Naive thymus-derived CD8-positive, alpha-beta T cell (primary cell): ENCODE measurements around the gene PPIC. TPM values are rescaled to one million over a fixed set of nuclear protein-coding genes. Genes with fewer than 3 reads are reported as not detected.
A peak's percentile ranks its signal among the peaks of the same experiment; 100 is the strongest.

ENCODE experiments used
- ATAC-seq, 2 donors: fragments of 150-1000 bp; cut with Tn5 transposase in 1 of 2; sonication (Bioruptor Pico), chemical (Tn5 transposase) in 1 of 2; 1 replicate in 1 of 2; 2 replicates in 1 of 2; pipeline ENCODE4 v1.10.0; 2021; ENCODE audit warnings: mild to moderate bottlenecking in 2 of 2, moderate library complexity in 2 of 2
- POLR2A ChIA-PET: fragments of 350-600 bp; sonication (Branson Sonifier 250); formaldehyde crosslinking; loops from one replicate; lab custom pipeline; 2021; ENCODE audit warnings: antibody characterized with exemption; lab: Charles Lee
- DNase-seq, 10 donors: peaks; one replicate each; pipeline versions ENCODE4 v3.0.0 to v3.0.0-alpha.2; 2020 to 2022
- H3K27ac Mint-ChIP-seq, 10 donors: one replicate each; pipeline ENCODE4 v1.8.0; 2020 to 2022; ENCODE audit warnings: mild to moderate bottlenecking in 10 of 10, mixed read lengths in 10 of 10, moderate library complexity in 4 of 10, inconsistent platforms in 1 of 10
- H3K27me3 Mint-ChIP-seq, 5 donors: one replicate each; pipeline ENCODE4 v1.8.0; 2021 to 2022; ENCODE audit warnings: mixed read lengths in 5 of 5
- H3K36me3 Mint-ChIP-seq, 3 donors: one replicate each; pipeline ENCODE4 v1.8.0; 2020 to 2022; ENCODE audit warnings: mixed read lengths in 3 of 3, mild to moderate bottlenecking in 2 of 3, inconsistent platforms in 1 of 3
- H3K4me1 Mint-ChIP-seq, 4 donors: one replicate each; pipeline ENCODE4 v1.8.0; 2021 to 2022; ENCODE audit warnings: mixed read lengths in 4 of 4
- H3K4me3 Mint-ChIP-seq, 10 donors: one replicate each; pipeline ENCODE4 v1.8.0; 2020 to 2022; ENCODE audit warnings: mild to moderate bottlenecking in 10 of 10, mixed read lengths in 10 of 10, moderate library complexity in 6 of 10, inconsistent platforms in 1 of 10
- H3K9me3 Mint-ChIP-seq, 9 donors: one replicate each; pipeline ENCODE4 v1.8.0; 2020 to 2022; ENCODE audit warnings: mixed read lengths in 9 of 9, mild to moderate bottlenecking in 3 of 9, inconsistent platforms in 1 of 9, moderate library complexity in 1 of 9
- polyA plus RNA-seq, 3 donors: library from polyadenylated mRNA; unstranded; fragments of 300-500 nt; fragmentation: Illumina TruSeq; gene quantifications; one replicate each; pipeline ENCODE4 v1.2.3, GENCODE V29; 2021
- total RNA-seq, 8 experiments: library from RNA in 2 of 8; stranded (reverse) in 2 of 8; gene quantifications; one replicate each; pipeline ENCODE4 v1.2.3 and lab custom pipeline; 2021 to 2026

PPIC gene
- total and polyA plus RNA-seq, 5 experiments from 2014 or later, result not detected

DNA sequence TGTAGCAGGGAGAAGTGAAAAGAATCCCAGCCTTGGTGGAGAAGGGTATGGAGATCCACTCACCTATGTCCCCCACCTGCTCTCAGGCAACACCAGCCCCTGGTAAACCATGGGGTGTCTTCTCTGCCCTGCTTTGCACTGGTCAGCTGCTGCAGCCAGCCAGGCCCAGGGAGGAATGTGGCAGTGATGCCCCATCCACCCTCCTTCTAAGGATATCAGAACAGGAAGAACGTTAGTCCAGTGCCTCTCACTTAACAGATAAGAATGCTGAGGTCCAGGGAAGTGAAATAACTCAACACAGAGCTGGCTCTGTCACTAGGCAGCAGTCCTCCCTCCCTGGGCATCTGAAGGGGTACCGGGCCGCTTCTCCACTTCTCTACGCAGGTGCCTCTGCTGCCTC, 9.7 kb upstream of the PPIC start:
- Mint-ChIP-seq H3K4me1 (no peaks in the 10 kb centered on the region), H3K4me3 (no peak overlapping the region), H3K27me3 (peaks cover 18 to 45% (median 25%) of the 10 kb centered on the region in 5 donors), H3K27ac (peak overlapping the region in 1 of 10 donors; percentile 1), H3K36me3 (peaks cover 0 to 4% (median 0%) of the 10 kb centered on the region in 3 donors), H3K9me3 (peaks cover 0 to 2% (median under 1%) of the 10 kb centered on the region in 9 donors)
- DNase-seq (no peak), ATAC-seq (no peak)
- POLR2A ChIA-PET, result no interaction called here

DNA sequence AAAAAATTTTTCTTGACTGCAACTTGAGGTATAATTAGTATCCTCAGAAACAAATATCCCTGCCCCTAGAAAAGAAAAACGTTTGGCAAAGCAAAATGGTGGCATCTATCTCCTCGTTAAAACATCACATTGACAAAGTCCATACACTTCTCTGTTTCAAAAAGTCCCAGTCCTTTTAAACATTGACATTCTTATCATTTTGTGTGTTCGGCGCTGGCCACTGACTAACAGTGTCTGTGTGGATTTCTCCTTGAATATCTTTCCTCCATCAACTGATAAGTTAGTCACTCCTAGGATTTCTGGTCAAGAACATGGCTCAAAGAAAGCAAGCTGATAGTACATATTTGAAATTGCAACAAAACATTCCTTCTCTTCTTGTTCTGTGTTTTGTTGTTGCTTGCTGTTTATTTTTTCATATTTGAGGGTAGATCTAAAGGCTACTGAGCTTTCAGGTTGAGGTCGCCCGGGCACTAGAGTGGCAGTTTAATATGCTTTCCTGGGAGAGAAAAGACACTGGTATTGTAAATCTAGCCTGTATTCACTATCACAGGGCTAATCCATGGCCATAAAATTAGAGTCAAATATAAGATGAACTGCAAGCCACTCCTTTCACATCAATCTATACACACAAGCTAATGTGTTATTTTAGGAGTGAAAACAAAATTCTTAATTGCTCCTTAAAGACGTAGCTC, 8.5 kb upstream of the PPIC start:
- POLR2A ChIA-PET, result no interaction called here
- no peak overlapping the region for H3K27ac Mint-ChIP-seq
- ATAC-seq, result no peak
- H3K4me3 Mint-ChIP-seq, result no peak overlapping the region
- no peaks in the 10 kb centered on the region for H3K4me1 Mint-ChIP-seq
- DNase-seq, result no peak
- peaks cover 18 to 44% (median 25%) of the 10 kb centered on the region in 5 donors for H3K27me3 Mint-ChIP-seq
- peaks cover 0 to 4% (median 0%) of the 10 kb centered on the region in 3 donors for H3K36me3 Mint-ChIP-seq
- H3K9me3 Mint-ChIP-seq, result no peaks in the 10 kb centered on the region

DNA sequence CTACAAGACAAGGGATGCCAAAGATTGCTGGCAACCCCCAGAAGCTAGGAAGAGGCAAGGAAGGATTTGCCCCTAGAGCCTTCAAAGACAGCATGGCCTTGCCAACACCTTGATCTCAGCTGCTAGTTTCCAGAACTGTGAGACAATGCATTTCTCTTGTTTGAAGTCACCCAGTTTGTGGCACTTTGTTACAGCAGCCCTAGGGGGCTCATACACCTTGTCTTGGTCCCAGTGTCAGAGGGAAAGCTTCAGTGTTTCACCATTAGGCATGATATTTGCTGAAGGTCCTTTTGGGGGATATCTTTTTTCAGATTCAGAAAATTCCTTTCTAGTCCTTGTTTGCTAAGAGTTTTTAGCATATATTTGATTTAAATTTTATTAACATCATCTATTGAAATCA, 3.1 kb upstream of the PPIC start:
- Mint-ChIP-seq H3K36me3 (peaks cover 0 to 4% (median 0%) of the 10 kb centered on the region in 3 donors), H3K27ac (no peak overlapping the region), H3K27me3 (peaks cover 33 to 64% (median 38%) of the 10 kb centered on the region in 5 donors), H3K9me3 (peaks cover 0 to 5% (median 0%) of the 10 kb centered on the region in 9 donors), H3K4me1 (peaks cover 0 to 15% (median 9%) of the 10 kb centered on the region in 4 donors), H3K4me3 (no peak overlapping the region)
- ATAC-seq, result no peak
- DNase-seq, result no peak
- POLR2A ChIA-PET, result no interaction called here

DNA sequence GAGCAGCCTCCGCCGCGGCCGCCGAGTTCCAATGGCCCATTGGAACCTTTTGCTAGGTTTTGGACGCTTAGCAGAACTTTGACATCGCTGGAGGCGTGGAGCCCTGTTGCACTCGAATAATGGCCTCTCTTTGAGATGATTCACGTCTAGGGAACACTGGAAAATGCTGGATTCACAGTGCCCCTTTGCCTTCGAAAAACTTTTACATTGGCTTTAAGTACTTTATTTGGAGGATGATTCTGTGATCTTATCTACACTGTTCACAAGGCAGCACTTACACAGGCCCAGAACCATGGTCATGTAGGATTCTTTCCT, 536 bp upstream of the PPIC start:
- peaks cover 37 to 70% (median 50%) of the 10 kb centered on the region in 5 donors for H3K27me3 Mint-ChIP-seq
- peaks cover 0 to 5% (median 0%) of the 10 kb centered on the region in 9 donors for H3K9me3 Mint-ChIP-seq
- peaks cover 0 to 18% (median 10%) of the 10 kb centered on the region in 4 donors for H3K4me1 Mint-ChIP-seq
- H3K4me3 Mint-ChIP-seq, result peak overlapping the region in 5 of 10 donors; percentile 7 to 53 (median 34)
- H3K27ac Mint-ChIP-seq, result no peak overlapping the region
- H3K36me3 Mint-ChIP-seq, result no peaks in the 10 kb centered on the region
- POLR2A ChIA-PET, result no interaction called here
- no peak for DNase-seq
- no peak for ATAC-seq

DNA sequence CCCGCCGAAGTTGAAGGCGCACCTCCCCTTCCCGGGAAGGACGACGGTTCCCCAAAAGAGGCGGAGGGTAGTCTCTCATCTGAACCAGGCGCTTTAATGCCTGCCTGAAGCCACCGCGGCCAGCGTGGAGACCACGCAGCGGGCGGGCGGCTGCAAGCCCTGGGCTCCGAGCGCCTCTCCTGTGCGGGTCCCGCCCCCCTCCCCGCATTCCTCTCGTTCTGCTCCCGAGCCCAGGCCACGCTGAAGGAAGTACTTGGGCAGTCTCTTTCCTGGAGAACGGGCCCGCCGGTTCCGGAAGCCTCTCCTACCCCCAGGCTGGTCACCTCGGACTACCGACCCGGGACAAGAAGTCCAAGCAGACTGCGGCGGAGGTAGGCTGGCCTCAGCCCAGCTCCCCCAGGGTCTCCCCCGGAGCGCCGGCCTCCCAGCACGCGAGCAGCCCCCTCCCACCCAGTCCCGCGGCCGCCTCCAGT, 571 bp downstream of the PPIC start:
- POLR2A ChIA-PET, result no interaction called here
- Mint-ChIP-seq H3K4me3 (peak overlapping the region in 5 of 10 donors; percentile 37 to 77 (median 70)), H3K9me3 (peaks cover 0 to 5% (median 0%) of the 10 kb centered on the region in 9 donors), H3K36me3 (no peaks in the 10 kb centered on the region), H3K4me1 (peaks cover 0 to 18% (median 10%) of the 10 kb centered on the region in 4 donors), H3K27ac (no peak overlapping the region), H3K27me3 (peaks cover 47 to 79% (median 59%) of the 10 kb centered on the region in 5 donors)
- ATAC-seq (no peak), DNase-seq (no peak)

DNA sequence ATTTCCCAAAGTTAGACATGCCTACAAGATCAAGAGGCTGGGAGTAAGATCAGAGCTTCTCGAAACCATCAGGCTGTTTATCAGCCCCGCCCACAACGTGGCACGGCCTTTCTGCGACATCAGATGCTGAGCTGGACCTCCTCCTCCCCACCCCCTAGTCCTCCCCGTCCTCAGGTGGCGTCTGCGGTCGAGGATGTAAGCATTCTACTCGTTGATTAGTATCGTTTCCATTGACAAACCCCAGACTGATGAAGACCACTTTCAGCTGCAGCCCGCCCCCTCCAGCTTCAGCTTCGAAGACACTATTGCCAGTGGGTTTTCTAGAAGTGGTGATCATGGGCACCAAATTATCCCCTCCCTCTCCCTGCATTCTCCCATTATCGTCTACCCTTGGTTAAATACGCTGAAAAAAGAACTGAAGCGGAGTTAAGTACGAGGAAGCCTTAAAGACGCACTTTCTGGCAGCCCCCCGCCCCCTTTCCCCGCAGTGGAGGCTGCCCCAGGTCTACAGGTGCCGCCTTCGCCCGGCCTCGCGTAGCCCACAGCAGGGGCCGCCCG, 1.1 kb downstream of the PPIC start:
- DNase-seq, result no peak

DNA sequence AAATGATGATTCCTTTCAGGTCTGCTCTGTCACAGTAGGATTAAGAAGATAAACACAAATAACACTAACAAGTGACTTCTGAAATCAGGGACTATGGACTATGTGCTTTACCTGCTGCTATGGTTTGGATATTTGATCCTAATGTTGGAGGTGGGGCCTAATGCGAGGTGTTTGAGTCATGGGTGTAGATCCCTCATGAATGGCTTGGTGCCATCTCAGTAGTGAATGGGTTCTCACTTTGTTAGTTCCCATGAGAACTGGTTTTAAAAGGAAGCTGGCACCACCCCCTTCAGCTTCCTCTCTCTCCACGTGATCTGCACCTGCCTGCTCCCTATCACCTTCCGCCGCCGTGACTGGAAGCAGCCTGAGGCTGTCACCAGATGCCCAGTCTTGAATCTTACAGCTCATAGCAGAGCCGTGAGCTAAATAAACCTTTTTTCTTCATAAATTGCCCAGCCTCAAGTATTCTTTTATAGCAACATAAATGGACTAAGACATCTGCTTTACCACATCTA, 3.3 kb downstream of the PPIC start:
- POLR2A ChIA-PET, result no interaction called here
- Mint-ChIP-seq H3K36me3 (no peaks in the 10 kb centered on the region), H3K27me3 (peaks cover 43 to 71% (median 52%) of the 10 kb centered on the region in 5 donors), H3K4me3 (no peak overlapping the region), H3K4me1 (peaks cover 0 to 18% (median 10%) of the 10 kb centered on the region in 4 donors), H3K27ac (no peak overlapping the region), H3K9me3 (peaks cover 0 to 2% (median 0%) of the 10 kb centered on the region in 9 donors)
- DNase-seq (no peak), ATAC-seq (no peak)

More for the DNA sequence above, 1.1 kb downstream of the PPIC start:
- Mint-ChIP-seq H3K27ac (peak overlapping the region in 1 of 10 donors; percentile 46), H3K36me3 (no peaks in the 10 kb centered on the region), H3K4me3 (peak overlapping the region; percentile 37 to 77 (median 67)), H3K4me1 (peaks cover 0 to 18% (median 10%) of the 10 kb centered on the region in 4 donors), H3K27me3 (peaks cover 49 to 84% (median 59%) of the 10 kb centered on the region in 5 donors), H3K9me3 (peaks cover 0 to 5% (median 0%) of the 10 kb centered on the region in 9 donors)
- no peak for ATAC-seq
- POLR2A ChIA-PET, result no interaction called here

DNA sequence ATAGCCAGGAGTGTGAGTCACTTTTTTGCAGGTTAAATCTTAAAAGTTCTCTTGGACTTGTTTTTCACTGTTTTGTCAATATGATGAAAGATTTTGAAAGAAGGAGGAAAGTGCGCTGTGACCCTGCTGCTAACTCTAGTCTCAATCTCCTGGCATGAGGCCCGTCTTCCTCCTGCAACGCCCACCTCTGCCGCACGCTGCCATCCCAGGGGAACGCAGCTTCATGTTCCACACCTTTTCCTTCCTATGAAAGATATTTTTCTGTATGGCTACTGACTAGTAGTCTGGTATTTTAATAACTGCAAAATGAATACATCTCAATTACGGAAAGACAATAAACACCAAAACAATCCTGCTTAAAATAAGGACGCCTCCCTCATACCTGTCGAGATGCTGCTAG, 8.3 kb downstream of the PPIC start:
- Mint-ChIP-seq H3K27ac (no peak overlapping the region), H3K4me1 (no peaks in the 10 kb centered on the region), H3K27me3 (peaks cover 17 to 37% (median 35%) of the 10 kb centered on the region in 5 donors), H3K36me3 (no peaks in the 10 kb centered on the region), H3K9me3 (peaks cover 0 to 2% (median 0%) of the 10 kb centered on the region in 9 donors), H3K4me3 (no peak overlapping the region)
- POLR2A ChIA-PET, result no interaction called here
- DNase-seq, result no peak
- no peak for ATAC-seq

DNA sequence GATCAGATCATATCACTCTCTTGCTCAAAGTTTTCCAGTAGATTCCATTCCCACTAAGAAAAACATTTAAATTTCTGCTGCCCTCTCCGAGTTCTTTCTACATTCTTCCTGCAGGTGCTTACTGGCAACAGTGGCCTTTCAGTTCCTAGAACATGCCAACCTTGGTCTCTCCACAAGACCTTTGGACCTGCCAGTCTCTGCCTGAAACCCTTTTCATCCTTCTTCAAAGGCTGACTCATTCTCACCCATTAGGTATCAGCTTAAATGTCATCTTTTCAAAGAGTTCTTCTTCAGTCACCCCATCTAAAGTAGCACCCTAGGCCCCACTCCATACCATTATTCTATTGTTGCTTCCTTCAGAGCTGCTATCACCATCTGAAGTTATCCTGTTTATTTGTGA, 21.8 kb downstream of the PPIC start:
- Mint-ChIP-seq H3K27ac (no peak overlapping the region), H3K9me3 (peaks cover 0 to 7% (median 0%) of the 10 kb centered on the region in 9 donors), H3K36me3 (peaks cover 0 to 1% (median 0%) of the 10 kb centered on the region in 3 donors), H3K27me3 (peaks cover 0 to 6% (median 0%) of the 10 kb centered on the region in 5 donors), H3K4me3 (no peak overlapping the region), H3K4me1 (no peaks in the 10 kb centered on the region)
- no peak for ATAC-seq
- no peak for DNase-seq
- POLR2A ChIA-PET, result no interaction called here

DNA sequence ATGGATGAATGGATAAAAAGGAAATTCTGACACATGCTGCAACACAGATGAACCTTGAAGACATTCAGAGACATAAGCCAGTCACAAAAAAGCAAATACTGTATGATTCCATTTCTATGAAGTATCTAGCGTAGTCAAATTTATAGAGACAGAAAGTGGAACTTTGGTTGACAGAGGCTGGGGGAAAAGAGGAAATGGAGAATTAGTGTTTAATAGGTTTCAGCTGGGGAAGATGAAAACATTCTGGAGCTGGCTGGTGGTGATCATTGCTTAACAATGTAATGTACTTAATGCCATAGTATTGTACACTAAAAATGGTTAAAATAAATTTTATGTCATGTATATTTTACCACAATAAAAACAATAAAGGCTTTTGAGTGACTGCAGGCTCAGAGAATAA, 24.2 kb downstream of the PPIC start:
- no peak for DNase-seq
- no peak overlapping the region for H3K27ac Mint-ChIP-seq
- H3K9me3 Mint-ChIP-seq, result peaks cover 0 to 7% (median 0%) of the 10 kb centered on the region in 9 donors
- no peaks in the 10 kb centered on the region for H3K36me3 Mint-ChIP-seq
- H3K27me3 Mint-ChIP-seq, result peaks cover 0 to 6% (median 0%) of the 10 kb centered on the region in 5 donors
- no peak for ATAC-seq
- no peaks in the 10 kb centered on the region for H3K4me1 Mint-ChIP-seq
- POLR2A ChIA-PET, result no interaction called here
- no peak overlapping the region for H3K4me3 Mint-ChIP-seq

DNA sequence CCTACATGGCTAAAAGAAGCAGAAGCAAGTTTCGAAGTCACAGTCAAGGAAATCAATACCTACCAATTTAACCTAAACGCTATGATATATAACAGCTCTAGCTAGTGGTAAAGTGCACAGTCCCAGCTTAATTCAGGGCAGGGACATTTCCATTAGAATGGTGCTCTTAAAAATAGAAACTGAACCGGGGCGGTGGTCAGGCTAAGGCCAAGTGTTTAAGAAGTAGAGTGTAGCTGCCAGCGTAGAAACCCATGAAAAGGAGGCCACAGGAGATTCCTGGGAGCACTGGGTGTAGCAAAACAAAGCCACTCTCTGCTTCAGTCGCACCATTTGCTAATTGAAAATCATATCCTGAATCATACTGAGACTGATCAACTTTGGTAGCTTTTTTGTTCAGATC, 28.8 kb downstream of the PPIC start:
- H3K9me3 Mint-ChIP-seq, result peaks cover 0 to 4% (median 0%) of the 10 kb centered on the region in 9 donors
- no peak overlapping the region for H3K27ac Mint-ChIP-seq
- ATAC-seq, result no peak
- H3K36me3 Mint-ChIP-seq, result no peaks in the 10 kb centered on the region
- no peak overlapping the region for H3K4me3 Mint-ChIP-seq
- no peak for DNase-seq
- no peaks in the 10 kb centered on the region for H3K27me3 Mint-ChIP-seq
- no peaks in the 10 kb centered on the region for H3K4me1 Mint-ChIP-seq
- POLR2A ChIA-PET, result no interaction called here

DNA sequence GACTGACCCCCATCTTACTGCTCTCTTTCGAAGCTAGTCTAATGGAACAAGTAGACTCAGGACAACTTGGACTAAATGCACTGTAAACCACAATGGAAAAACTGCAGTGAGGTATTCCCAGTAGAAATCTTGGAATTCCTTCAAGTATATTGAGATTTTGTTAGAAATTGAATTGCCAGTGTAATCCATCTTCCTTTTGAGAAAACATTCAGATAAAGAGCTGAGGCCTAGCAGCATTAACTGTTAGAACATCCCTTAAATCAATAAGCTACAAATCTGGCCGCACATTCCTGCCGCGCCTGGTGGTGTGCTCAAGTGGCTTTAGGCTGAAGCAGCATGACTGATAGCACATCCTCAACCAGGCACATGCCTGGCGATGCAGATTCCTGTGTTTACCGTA, 29.3 kb downstream of the PPIC start:
- Mint-ChIP-seq H3K4me3 (no peak overlapping the region), H3K4me1 (no peaks in the 10 kb centered on the region), H3K36me3 (no peaks in the 10 kb centered on the region), H3K27ac (no peak overlapping the region), H3K9me3 (peaks cover 0 to 4% (median 0%) of the 10 kb centered on the region in 9 donors), H3K27me3 (no peaks in the 10 kb centered on the region)
- POLR2A ChIA-PET, result no interaction called here
- DNase-seq, result no peak
- no peak for ATAC-seq

DNA sequence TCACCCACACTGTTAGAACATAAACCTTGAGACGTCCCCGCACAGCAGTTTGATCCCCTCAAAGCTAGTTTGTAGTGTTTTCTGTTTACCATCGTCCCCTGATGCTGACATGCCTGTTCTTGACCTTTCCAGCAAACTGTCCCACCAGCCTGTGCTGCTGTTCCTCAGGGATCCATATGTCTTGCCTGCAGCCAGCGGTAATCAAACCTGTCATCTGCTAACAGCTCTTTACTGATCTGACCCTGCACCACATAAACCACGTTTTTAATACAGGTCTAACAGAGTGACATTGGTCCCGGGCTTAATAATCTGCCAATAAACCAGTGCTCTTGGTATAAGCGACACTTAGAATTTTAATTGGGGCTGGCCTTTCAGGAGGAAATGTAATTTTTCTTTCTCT, 34.7 kb downstream of the PPIC start:
- Mint-ChIP-seq H3K36me3 (no peaks in the 10 kb centered on the region), H3K27ac (no peak overlapping the region), H3K4me1 (peaks cover 0 to 2% (median 0%) of the 10 kb centered on the region in 4 donors), H3K9me3 (no peaks in the 10 kb centered on the region), H3K4me3 (no peak overlapping the region), H3K27me3 (no peaks in the 10 kb centered on the region)
- DNase-seq (no peak), ATAC-seq (no peak)
- POLR2A ChIA-PET, result no interaction called here
